Activated T-helper 1 cell treated with anti-CD3 and anti-CD28 coated beads, Interleukin-12 subunit alpha, Interleukin-12 subunit beta, Interleukin-2, Interleukin-4 antibody, amounts not matched to agents 30 ng/mL and 10 ng/mL and 1 ng/mL, durations not matched to agents 14 hours and 24 hours and 36 hours (primary cell): ENCODE data around the gene HARS1. TPM values are rescaled to one million over a fixed set of nuclear protein-coding genes. Genes with fewer than 3 reads are reported as not detected.
"Not testable (repeated sequence)": the region's sequence is repeated elsewhere in the genome, so short reads cannot be mapped to it uniquely, and the experiment has no call there.

Source experiments
- DNase-seq: peaks from one replicate; pipeline ENCODE4 v3.0.0; 2021; ENCODE audit warnings: low spot score
- H3K27ac Mint-ChIP-seq: one replicate; pipeline ENCODE4 v1.8.0; 2021; ENCODE audit warnings: mild to moderate bottlenecking, mixed read lengths
- H3K27me3 Mint-ChIP-seq: one replicate; pipeline ENCODE4 v1.8.0; 2022; ENCODE audit warnings: mild to moderate bottlenecking, moderate library complexity, mixed read lengths; ENCODE audit not compliant: insufficient read depth
- H3K36me3 Mint-ChIP-seq: one replicate; pipeline ENCODE4 v1.8.0; 2021; ENCODE audit warnings: low read depth, mixed read lengths
- H3K4me1 Mint-ChIP-seq: one replicate; pipeline ENCODE4 v1.8.0; 2021; ENCODE audit warnings: low read depth, mixed read lengths
- H3K4me3 Mint-ChIP-seq: one replicate; pipeline ENCODE4 v1.8.0; 2021; ENCODE audit warnings: mild to moderate bottlenecking, moderate library complexity, mixed read lengths
- H3K9me3 Mint-ChIP-seq: one replicate; pipeline ENCODE4 v1.8.0; 2021; ENCODE audit warnings: mixed read lengths
- intact Hi-C: fragments of 100-400 bp; cut with micrococcal nuclease; formaldehyde crosslinking; loops from one replicate; pipeline ENCODE4 v1.15.1; 2024
- total RNA-seq: library from RNA; stranded (reverse); gene quantifications from 2 replicates; pipeline ENCODE4 v1.2.3, GENCODE V29; 2022

HARS1 gene
- total RNA-seq, 1 donor from 2014 or later = 112 TPM

- H3K27me3 Mint-ChIP-seq, DNase-seq, H3K9me3 Mint-ChIP-seq, H3K4me3 Mint-ChIP-seq, H3K27ac Mint-ChIP-seq, intact Hi-C loops: not testable (repeated sequence)
- peaks cover 22% of the 10 kb centered on the region for H3K36me3 Mint-ChIP-seq
- peaks cover 22% of the 10 kb centered on the region for H3K4me1 Mint-ChIP-seq
Measured at GRCh38 chr5:140708787-140709186, 17.6 kb upstream of the HARS1 start.

DNA sequence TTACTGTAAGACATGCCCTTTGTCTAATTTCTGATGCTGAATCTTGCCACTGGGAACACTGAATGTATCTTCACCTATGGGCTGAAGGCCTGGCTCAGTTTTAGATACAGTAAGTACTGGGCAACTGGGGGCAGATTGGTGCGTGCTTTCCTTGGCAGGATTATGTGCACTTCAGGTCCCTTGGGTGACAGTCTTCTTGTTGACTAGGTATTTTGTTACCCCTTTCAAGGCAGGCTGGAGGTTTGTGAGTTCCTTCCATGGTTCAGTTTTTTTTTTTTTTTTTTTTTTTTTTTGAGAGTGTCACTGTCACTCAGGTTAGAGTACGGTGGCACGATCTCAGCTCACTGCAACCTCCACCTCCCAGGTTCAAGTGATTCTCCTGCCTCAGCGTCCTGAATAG, 16.6 kb upstream of the HARS1 start:
- no peaks in the 10 kb centered on the region for H3K9me3 Mint-ChIP-seq
- DNase-seq = no peak
- peaks cover 22% of the 10 kb centered on the region for H3K4me1 Mint-ChIP-seq
- intact Hi-C loops = no loop called here
- H3K27me3 Mint-ChIP-seq = peaks cover 5% of the 10 kb centered on the region
- peaks cover 23% of the 10 kb centered on the region for H3K36me3 Mint-ChIP-seq
- no peak overlapping the region for H3K4me3 Mint-ChIP-seq
- peak overlapping the region; percentile 1 for H3K27ac Mint-ChIP-seq

DNA sequence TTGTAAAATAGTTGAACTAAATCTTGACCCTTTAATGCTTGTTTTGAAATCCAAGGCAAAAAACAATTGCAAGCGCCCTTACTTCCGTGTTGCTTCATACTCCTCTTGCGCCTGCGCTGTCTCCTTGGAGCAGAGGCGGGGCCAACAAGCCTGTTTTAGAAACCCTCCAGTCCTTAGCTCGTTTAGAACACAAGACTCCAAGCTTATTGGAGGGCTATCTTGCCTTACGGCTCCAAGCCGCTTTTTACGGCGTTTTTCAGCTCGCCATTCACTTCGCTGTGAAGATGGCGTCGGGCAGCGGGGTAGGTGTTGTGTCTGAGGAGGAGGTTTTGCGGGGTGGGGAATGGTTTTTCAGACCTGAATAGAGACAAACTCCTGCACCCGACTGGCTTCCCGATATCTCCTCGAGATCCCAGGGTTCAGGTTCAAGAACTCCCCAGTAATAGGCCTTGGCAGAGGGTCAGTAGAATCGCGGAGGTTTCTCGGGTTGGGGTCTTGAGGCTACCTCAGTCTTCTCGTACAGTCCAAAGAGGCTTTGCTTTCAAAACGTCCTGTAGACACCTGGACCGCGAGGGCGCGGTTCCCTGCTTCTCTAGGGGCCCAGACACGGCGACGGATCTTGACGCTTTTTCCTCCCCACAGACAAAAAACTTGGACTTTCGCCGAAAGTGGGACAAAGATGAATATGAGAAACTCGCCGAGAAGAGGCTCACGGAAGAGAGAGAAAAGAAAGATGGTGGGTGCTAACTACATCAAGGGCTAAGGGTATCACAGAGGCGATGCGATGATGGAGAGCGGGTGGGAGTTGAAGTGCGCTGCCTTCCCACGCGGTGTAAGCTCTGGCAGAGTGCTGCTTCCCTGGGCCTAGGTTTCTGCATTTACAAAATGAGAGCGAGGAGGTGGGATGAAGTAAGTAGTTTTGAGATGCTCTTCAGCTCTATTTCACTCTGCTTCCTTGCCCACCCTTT, 9.3 kb upstream of the HARS1 start, which contains the start of gene ZMAT2:
Gene ZMAT2 (plus strand): TSS at position 271 of the 968 bp plus-strand sequence. CDS start 14 bp downstream, at position 285.
- intact Hi-C loops = loop anchor here (1.0 to 5.0 kb wide), 8 partner anchors 9 to 917 kb away; partner anchors contain the start of genes ANKHD1, APBB3, DIAPH1 and HARS1
- Mint-ChIP-seq H3K27ac (peak within 1 kb of the TSS; percentile 88), H3K9me3 (no peaks in the 10 kb centered on the region), H3K27me3 (no peaks in the 10 kb centered on the region), H3K36me3 (peaks cover 62% of the 10 kb centered on the region), H3K4me3 (peak within 1 kb of the TSS; percentile 96), H3K4me1 (peaks cover 22% of the 10 kb centered on the region)
- DNase-seq = peak; percentile 92

DNA sequence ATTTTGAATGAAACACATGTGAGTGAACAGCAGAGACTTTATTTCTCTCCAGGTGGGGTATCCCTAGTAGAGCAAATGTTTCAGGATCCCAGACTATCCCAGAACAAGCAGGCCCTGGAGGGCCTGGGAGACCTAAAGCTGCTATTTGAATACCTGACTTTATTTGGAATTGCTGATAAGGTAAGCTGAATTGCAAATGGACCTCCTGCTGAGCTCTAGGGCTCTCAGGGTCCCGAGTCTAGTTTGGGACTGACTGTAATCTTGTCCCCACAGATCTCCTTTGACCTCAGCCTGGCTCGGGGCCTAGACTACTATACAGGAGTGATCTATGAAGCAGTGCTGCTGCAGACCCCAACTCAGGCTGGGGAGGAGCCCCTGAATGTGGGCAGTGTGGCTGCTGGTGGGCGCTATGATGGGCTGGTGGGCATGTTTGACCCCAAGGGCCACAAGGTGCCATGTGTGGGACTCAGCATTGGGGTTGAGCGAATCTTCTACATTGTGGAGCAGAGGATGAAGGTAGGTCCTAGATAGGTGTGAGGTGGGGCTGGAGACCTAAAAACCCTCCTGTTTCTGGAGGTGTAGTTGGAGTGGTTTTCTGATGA, 5.8 kb upstream of the HARS1 start:
- no peaks in the 10 kb centered on the region for H3K9me3 Mint-ChIP-seq
- no peak overlapping the region for H3K27ac Mint-ChIP-seq
- no peak overlapping the region for H3K4me3 Mint-ChIP-seq
- H3K27me3 Mint-ChIP-seq = no peaks in the 10 kb centered on the region
- intact Hi-C loops = no loop called here
- H3K4me1 Mint-ChIP-seq = peaks cover 38% of the 10 kb centered on the region
- H3K36me3 Mint-ChIP-seq = peaks cover 59% of the 10 kb centered on the region
- no peak for DNase-seq

DNA sequence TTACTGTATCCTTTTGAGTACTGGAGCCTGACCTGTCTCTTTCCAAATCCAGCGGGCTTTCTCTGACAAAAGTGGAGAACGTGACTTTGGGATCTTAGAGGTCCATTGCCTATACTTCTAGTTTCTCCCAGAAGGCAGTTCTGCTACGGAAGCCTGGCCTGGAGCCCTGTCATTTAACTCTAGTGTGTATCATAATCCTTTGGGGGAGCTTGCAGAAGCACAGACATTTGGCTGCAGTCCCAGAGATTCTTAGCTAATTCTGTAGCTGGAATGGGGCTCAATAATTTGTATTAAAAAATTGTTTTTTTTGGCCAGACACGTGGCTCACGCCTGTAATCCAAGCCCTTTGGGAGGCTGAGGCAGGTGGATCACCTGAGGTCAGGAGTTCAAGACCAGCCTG, 3.1 kb upstream of the HARS1 start:
- H3K4me1 Mint-ChIP-seq = peaks cover 37% of the 10 kb centered on the region
- H3K27me3 Mint-ChIP-seq = no peaks in the 10 kb centered on the region
- no peak for DNase-seq
- no peak overlapping the region for H3K27ac Mint-ChIP-seq
- H3K4me3 Mint-ChIP-seq = no peak overlapping the region
- no peaks in the 10 kb centered on the region for H3K9me3 Mint-ChIP-seq
- intact Hi-C loops = no loop called here
- H3K36me3 Mint-ChIP-seq = peaks cover 62% of the 10 kb centered on the region

GRCh38 chr5:140690376-140690932, 716 bp downstream of the HARS1 start:
- Mint-ChIP-seq H3K4me3 (peak overlapping the region; percentile 100), H3K27me3 (no peaks in the 10 kb centered on the region), H3K36me3 (peaks cover 33% of the 10 kb centered on the region), H3K27ac (peak overlapping the region; percentile 95), H3K4me1 (peaks cover 50% of the 10 kb centered on the region), H3K9me3 (no peaks in the 10 kb centered on the region)
- DNase-seq = no peak
- intact Hi-C loops = loop anchor here (2.0 kb wide), 1 partner anchor 388 kb away; the partner anchor contains the start of gene PFDN1

DNA sequence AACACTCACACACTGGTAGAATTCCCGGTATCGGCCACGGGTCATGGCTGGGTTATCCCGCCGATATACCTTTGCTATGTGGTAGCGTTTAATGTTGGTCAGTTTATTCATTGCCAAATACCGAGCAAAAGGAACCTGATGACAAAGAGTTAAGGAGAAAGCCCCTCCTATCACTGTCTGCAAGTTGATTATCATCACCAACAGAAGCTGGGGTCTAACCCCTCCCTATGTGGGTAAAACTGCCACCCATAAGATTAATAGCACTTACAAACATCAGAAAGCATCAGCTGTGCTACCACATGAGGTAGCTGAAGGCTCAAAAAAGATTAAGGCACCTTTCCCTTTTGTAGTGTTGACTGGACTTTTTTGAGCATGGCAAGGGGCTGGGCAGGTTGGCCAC, 12.2 kb downstream of the HARS1 start:
- Mint-ChIP-seq H3K4me3 (no peak overlapping the region), H3K4me1 (peaks cover 12% of the 10 kb centered on the region), H3K9me3 (no peaks in the 10 kb centered on the region), H3K36me3 (peaks cover 42% of the 10 kb centered on the region), H3K27ac (no peak overlapping the region), H3K27me3 (no peaks in the 10 kb centered on the region)
- intact Hi-C loops = no loop called here
- no peak for DNase-seq

DNA sequence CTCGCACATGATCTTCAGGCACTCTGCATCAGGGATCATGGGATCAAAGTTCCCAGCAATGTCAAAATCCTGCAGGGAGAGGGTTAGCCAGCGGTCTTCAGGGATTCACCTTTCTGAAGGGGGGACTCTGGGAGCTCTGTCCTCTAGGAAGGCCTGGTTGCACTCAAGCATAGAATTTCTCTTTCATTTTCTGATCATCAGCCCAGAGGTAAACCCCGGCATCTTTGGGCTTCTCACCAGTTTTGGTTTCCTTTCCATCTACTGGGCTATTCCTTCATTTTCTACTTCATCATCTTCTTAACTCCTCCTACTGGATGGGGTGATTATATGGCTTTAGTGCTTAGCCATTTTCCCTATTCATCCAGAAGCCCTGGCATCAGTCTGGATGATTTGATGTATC, 13.2 kb downstream of the HARS1 start:
- Mint-ChIP-seq H3K9me3 (no peaks in the 10 kb centered on the region), H3K4me1 (peaks cover 12% of the 10 kb centered on the region), H3K27me3 (no peaks in the 10 kb centered on the region), H3K27ac (peak overlapping the region; percentile 71), H3K4me3 (no peak overlapping the region), H3K36me3 (peaks cover 41% of the 10 kb centered on the region)
- intact Hi-C loops = no loop called here
- DNase-seq = no peak

GRCh38 chr5:140674629-140675028, 16.5 kb downstream of the HARS1 start:
- H3K27ac Mint-ChIP-seq = no peak overlapping the region

DNA sequence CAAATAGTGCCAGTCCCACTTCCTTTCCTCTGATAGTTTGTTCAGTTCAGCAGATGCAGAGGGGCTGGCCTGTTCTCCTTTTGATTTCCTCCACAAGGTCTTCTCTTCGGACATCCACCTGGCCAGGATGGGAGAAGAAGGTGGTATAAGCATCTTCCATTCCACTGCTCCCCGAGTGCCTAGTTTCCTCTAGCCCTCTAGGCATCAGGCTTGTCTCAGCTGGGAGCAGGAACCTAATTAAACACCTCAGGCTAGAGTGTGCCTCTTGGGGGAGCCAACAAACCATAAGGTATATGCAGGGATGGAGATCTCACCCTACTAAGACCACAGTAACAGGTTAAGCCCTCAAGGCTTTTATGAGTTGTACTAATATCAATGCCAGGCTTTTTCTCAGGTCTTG, 17.0 kb downstream of the HARS1 start:
- no peak for DNase-seq
- Mint-ChIP-seq H3K9me3 (no peaks in the 10 kb centered on the region), H3K27ac (no peak overlapping the region), H3K4me1 (peaks cover 12% of the 10 kb centered on the region), H3K4me3 (no peak overlapping the region), H3K27me3 (no peaks in the 10 kb centered on the region), H3K36me3 (peaks cover 47% of the 10 kb centered on the region)
- intact Hi-C loops = no loop called here

More at GRCh38 chr5:140674629-140675028, 16.5 kb downstream of the HARS1 start:
- Mint-ChIP-seq H3K9me3 (no peaks in the 10 kb centered on the region), H3K4me3 (no peak overlapping the region), H3K36me3 (peaks cover 47% of the 10 kb centered on the region), H3K4me1 (peaks cover 12% of the 10 kb centered on the region), H3K27me3 (no peaks in the 10 kb centered on the region)
- intact Hi-C loops = no loop called here
- no peak for DNase-seq

DNA sequence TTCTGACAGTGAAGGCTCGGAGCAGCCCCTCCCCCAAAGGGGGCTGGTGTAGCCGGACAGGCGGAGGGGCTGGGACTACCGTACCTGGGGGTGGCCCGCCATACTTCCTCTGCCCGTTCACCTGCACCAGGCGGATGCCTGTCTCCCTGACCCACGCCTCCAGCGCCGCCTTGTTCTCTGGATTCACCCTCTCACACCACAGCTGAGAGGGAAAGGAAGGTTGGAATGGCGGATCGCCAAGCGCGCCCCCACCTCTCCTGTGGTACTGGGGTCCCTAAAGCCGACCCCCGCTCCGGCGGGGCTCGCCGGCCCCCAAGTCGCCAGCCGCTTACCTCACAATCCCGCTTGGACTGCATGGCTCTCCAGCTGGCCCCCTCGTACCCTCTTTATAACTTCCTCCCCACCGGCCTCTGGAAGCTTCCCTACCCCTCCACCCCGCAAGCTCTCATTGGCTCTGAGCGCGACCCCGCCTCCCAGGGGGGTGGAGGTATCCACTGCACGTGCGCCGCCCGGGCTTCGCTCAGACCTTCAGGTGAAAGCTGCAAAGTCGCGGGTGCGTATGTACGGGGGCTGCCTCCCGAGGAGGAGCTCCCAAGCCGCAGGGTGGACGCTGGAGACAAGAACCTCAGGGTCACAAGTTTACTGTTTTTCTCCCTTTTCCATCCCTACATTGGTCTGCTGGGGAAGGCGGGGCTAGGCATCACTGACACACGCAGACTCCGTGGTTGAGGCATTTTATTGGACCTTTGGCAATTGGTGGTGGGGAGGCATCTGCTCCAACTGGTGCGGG, 17.8 kb downstream of the HARS1 start, which contains the start of gene DND1:
Gene DND1 (minus strand): TSS at position 390 of the 790 bp plus-strand sequence. CDS start 34 bp downstream, at position 356.
- no peaks in the 10 kb centered on the region for H3K27me3 Mint-ChIP-seq
- intact Hi-C loops = no loop called here
- no peaks in the 10 kb centered on the region for H3K9me3 Mint-ChIP-seq
- H3K4me1 Mint-ChIP-seq = peaks cover 12% of the 10 kb centered on the region
- H3K4me3 Mint-ChIP-seq = no peak within 1 kb of the TSS
- DNase-seq = no peak
- peaks cover 46% of the 10 kb centered on the region for H3K36me3 Mint-ChIP-seq
- H3K27ac Mint-ChIP-seq = no peak within 1 kb of the TSS

GRCh38 chr5:140672455-140673186, 18.5 kb downstream of the HARS1 start:
- no peak for DNase-seq
- Mint-ChIP-seq H3K4me3 (no peak overlapping the region), H3K36me3 (peaks cover 44% of the 10 kb centered on the region), H3K4me1 (peaks cover 12% of the 10 kb centered on the region), H3K27me3 (no peaks in the 10 kb centered on the region), H3K27ac (no peak overlapping the region), H3K9me3 (no peaks in the 10 kb centered on the region)
- intact Hi-C loops = no loop called here
